Stimulated activated CD4-positive, alpha-beta T cell treated with anti-CD3 and anti-CD28 coated beads, Interleukin-1b, Interleukin-23, amount 100 ng/mL, for 1 hour (primary cell): ENCODE results near the gene PAM16.
A peak's percentile ranks its signal among the peaks of the same experiment; 100 is the strongest.
"Not testable (repeated sequence)": the region's sequence is repeated elsewhere in the genome, so short reads cannot be mapped to it uniquely, and the experiment has no call there.

Experiments
- DNase-seq, 2 donors: peaks; one replicate each; pipeline ENCODE4 v3.0.0-alpha.2; 2020; ENCODE audit warnings: low read depth in 2 of 2

PAM16 gene

DNA sequence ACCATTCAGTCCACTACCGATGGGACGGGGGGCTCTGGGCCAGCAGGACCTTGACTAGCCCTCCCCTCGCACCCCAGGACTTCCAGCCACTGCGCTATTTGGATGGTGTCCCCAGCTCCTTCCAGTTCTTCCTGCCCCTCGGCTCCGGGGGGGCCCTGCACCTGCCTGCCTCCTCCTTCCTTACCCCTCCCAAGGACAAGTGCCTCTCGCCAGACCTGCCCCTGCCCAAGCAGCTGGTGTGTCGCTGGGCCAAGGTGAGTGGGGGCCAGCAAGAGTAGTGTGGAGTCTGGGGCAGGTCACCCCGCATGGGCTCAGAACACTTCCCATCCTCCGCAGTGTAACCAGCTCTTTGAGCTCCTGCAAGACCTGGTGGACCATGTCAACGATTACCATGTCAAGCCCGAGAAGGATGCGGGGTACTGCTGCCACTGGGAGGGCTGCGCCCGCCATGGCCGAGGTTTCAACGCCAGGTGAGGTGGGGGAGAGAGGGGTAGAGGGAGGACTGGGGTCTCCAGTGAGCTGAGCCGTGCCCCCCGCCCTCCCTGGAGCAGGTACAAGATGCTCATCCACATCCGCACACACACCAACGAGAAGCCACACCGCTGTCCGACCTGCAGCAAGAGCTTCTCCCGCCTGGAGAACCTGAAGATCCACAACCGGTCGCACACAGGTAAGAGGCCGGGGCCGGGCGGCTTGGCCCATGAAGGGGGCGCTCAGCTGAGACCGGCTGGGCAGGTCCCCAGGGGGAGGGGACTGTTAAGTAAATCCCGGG lies 16.2 kb downstream of the PAM16 start:
- DNase-seq: no peak

DNA sequence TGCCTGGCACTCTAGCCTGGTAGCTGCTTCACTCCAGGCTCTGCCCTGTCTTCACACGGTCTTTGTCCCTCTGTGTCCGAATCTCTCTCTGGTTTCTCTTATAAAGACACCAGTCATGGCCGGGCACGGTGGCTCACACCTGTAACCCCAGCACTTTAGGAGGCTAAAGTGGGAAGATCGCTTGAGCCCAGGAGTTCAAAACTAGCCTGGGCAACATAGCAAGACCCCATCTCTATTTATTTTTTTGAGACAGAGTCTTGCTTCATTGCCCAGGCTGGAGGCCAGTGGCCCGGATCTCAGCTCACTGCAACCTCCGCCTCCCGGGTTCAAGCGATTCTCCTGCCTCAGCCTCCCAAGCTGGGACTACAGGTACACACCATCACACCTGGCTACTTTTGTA lies 17.4 kb downstream of the PAM16 start:
- DNase-seq: not testable (repeated sequence)

- DNase-seq: no peak
These were observed 17.8 kb downstream of the PAM16 start for GRCh38 chr16:4333308-4333638.

DNA sequence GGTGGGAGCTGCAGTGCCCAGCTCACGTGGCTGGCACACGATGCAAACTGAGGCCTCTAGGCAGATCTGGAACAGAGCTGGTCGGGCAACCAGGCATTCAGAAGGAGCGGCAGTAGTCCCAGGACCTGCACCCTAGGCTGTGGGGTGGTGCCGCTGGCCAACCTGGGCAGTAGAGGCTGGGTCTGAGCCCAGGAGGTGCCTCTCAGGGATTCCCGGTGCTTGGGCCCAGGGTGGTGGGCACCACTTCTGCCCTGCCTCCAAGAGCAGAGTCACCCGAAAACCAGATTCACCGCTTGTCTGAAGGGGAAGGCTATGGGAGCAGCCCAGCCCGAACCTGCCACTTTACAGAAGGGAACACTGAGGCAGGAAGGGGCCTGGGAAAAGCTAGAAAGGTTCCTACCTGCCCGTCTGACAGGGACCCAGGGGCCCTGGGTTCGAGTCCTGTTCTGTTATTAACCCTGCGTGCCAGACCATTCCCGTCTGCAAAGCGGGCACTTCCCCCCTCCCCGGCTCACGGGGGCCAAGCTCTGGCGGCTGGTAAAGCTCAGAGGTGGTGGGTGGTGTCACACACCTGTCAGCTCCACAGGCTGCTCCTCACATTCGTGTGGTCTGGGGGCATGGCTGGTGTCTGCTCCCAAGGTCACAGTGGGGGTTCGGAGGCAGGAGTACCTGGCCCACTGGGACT lies 18.4 kb downstream of the PAM16 start:
- no peak for DNase-seq

GRCh38 chr16:4332083-4332482 lies 19.0 kb downstream of the PAM16 start:
- DNase-seq: no peak

- peak in 1 of 2 donors; percentile 64 for DNase-seq
These were observed 20.7 kb downstream of the PAM16 start for GRCh38 chr16:4330277-4330874.

DNA sequence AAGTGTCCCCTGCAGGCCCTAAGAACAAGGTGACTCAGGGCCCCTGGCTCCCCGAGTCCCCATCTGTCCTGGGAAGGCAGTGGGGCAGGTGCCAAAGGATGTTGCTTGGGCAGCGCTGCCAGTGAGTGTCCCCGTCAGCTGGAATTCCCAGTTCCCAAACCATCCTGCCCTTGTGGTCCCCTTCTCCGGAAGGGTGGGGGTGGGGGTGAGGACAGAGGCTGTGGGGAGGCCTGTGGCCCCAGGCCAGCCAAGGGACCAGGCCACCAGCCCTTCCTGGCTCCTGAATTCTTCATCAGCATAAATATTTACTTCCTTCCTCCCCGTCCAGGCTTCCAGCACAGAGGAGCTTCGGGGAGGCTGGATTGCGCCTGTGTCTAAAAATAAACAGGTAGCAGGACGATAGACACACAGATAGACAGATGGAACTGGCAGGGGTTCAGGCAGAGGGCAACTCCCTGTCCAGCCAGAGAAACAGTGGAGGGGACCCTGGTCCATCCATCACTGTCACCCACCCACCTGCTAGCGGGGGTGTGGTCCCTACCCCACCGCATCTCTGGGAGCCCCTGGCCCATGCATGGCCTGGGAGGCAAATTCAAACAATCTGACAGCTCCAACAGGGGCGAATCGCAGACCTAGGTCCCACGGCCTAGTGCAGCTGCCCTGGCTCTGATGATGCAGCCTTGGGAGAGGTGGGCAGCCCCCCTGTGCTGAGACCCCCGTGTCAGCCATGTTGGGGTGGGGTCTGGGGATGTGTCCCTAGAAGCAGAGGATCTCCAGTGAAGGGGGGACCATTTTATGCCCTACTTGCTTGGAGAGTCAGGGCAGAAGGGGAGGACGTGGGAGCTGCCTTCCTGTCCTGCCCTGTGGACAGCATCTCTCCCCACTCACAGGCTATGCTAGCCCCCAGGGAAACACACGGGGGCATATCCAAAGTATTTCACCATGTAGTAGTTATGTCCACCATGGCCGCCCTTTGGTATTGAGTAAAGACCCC lies 22.0 kb downstream of the PAM16 start:
- no peak for DNase-seq

- DNase-seq: no peak
These were observed 22.9 kb downstream of the PAM16 start for GRCh38 chr16:4328046-4328781.

DNA sequence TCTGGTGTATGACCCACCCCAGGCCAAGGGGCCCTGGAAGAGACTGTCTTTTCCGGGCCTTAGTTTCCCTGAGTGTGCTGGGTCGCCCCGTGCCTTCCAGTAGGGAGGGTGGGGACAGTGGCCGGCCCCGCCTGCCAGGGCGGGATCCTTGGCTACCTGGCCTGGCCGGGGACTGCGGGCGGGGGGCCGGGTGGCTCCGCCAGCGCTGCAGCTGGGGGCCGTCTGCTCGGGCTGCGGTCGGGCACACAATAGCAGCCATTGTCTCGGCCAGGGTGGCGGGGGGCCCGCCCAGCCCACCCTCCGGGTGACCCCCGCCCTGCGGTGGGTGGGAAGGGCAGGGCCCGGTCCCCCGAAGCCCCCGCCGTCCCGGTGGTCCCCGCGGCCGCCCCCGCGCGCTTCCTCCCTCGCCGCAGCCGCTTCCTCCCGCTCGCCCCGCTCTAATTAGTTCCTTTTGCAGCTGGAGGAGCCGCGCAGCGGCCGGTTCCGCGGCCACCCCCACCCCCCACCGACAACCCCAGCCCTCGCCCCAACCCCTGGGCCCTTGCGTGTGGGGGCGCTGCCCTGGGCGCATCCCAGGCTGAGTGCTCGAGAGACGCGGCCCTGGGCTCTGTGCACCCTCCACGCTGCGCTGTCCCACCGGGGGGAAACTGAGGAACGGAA lies 23.6 kb downstream of the PAM16 start:
- no peak for DNase-seq

DNA sequence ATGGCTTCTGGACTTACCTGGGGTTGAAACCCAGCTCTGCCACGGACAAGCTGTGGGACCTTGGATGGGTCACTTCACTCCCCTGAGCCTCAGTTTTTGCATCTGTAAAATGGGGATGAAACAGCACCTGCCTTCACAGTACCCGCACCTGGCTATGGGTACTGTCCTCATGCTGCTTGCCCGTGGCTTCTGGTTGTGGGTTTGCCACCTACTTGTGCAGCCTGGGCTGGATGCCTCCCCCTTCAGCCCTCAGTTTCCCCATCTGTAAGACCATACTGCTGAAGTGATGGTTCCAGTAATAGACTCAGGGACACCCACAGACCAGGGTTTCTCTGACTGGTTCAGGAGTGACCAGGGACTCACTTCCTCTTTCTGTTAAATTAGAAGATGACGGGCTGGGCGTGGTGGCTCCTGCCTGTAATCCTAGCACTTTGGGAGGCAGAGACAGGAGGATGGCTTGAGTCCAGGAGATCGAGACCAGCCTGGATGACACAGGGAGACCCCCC lies 25.8 kb downstream of the PAM16 start:
- no peak for DNase-seq

DNA sequence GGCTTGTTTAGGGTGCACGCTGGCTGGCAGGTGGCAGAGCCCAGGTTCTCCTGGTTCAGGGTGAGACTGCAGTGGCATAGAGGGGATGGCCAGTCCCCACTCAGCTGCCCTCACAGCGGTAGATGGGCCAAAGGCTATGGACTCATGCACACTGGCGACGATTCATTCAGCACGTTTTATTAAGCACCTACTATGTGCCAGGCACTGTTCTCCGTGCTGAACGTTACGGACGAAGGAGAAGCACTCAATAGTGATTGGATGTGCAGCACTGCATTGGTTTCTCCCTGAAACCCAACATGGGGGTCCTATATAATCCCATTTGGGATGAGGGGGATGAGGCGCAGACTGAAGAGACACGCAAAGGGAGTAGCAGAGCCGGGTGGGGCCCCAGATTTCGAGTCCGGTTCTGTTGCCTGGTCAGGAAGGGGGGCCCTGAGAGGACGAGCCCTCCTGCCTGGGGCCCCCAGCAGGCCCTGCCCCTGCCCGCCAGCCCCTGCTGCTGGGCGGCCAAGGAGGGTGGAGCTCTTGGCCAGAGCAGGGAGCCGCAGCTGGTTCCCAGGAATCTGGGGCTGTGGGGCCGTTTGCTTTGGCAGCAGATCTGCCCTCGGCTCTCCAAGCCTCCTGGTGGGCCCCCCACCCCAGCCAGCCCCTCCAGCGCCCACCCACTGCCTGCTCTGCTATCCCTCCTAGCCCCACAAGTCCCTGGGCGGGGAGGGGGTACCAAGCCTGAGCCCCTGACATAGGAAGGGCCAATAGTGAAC lies 26.4 kb downstream of the PAM16 start:
- DNase-seq: no peak

DNA sequence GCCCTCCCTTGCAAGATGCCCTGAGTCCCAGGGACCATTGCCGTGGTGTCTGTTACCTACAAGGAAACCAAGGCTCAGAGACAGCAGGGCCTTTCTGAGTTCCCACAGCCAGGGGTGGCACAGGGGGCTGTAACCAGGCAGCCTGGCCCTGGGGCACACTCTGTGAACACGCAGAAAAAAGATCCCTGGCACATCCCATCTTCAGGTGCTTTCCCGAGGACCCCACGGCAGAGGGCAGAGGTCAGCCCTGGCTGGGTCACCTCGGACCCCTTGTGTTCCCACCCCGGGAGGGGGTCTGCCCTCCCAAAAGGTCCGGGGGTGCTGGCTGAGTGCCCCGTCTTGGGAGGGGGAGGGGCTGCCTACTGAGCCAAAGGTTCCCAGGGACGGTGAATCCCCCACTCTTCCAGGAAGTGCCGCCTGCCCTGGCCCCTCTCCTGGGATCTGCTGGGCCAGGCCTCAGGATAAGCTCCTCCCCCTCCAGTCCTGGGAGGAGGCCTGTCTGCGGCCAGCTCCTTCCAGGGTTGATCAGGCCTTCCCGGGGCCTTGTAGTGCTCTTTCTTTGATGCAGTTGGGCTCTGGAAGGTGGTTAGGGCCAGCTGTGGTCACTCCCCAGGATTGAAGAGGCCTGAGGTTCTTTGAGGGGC lies 27.2 kb downstream of the PAM16 start:
- no peak for DNase-seq

DNA sequence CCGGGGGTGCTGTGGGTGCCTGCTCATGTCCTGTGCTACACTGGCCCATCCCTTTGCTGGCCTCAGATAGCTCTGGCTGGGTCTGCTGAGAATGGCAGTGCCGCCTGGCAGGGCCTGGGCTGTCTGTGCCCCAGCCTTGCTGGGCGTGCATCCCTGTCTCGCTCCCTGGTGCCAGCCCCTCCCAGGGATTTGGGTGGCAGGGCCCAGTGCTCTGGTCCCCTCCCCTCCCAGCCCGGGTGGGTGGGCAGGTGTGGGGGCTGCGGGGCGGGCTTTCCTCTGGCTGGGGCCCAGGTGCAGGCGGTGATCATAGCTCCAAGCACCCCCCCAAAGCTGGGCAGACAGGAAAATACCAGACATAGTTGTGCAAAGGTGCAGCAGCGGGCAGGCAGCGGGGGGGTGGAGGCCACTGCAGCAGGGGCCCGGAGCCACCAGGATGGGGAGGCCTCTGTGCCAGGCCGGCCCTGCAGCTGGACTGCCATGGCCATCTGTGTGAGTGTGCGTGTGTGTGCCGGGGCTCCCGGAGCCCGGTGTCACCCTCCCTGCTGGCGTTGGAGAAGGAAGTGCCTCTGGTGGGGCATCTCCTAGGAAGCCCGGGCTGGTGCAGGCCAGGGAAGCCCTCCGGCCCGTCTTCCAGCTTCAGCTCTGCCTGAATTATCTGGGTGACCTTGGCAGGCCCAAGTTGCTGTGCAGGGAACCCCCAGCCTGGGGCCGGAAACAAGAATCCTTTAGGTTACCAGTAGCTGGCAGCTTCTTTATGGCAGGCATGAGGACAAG lies 27.9 kb downstream of the PAM16 start:
- DNase-seq: no peak

DNA sequence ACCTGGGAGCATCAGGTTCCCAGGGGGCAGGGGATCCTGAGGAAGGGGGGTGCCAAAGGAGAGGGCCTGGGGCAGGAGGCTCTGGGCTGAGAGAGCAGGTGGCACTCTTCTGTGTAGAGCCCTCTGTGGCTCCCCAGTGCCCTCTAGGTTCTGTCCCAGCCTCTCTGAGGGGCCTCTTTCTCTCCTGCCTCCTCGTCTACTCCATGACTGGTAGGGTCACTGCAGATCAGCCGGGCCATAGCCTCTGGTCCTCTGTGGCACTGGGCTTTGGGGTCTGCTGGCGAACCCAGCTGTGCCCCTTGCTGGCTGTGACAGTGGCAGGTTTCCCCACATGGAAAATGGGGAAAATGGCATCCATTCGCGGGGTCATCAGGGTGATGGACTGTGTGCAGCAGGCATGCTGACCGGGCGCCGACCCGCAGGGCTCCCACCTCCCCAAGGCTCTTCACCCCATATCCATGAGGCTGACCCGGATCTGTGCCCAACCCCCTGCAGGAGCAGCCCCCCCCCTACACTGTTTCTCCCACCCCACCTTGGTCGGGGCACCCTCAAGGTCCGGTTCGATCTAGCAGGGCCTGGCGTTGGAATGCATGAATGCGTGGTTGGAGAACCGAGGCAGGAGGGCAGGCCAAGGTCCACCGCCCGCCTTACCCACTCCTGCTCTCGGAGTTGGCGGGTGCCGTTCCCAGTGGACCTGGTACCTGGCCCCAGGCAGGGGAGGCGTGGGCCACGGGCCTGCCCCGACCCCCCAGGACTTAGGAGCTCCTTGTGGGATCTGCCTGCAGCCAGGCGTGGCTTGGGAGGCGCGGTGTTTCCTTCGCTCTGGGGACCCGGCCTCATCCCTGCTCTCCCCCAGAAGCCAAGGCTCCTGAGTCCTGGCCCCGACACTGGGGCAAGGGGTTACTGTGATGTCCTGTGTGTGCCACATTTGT lies 28.7 kb downstream of the PAM16 start:
- no peak for DNase-seq

GRCh38 chr16:4321286-4322120 lies 29.6 kb downstream of the PAM16 start:
- no peak for DNase-seq

- no peak for DNase-seq
These were observed 30.5 kb downstream of the PAM16 start for GRCh38 chr16:4320571-4321137.
